NCI-H1048 (cell line): Measurements from ENCODE around the gene ASPG.

ENCODE experiments used
- DNase-seq: peaks from one replicate; lab custom pipeline; 2025; lab: John Stamatoyannopoulos, UW

Gene ASPG

DNA sequence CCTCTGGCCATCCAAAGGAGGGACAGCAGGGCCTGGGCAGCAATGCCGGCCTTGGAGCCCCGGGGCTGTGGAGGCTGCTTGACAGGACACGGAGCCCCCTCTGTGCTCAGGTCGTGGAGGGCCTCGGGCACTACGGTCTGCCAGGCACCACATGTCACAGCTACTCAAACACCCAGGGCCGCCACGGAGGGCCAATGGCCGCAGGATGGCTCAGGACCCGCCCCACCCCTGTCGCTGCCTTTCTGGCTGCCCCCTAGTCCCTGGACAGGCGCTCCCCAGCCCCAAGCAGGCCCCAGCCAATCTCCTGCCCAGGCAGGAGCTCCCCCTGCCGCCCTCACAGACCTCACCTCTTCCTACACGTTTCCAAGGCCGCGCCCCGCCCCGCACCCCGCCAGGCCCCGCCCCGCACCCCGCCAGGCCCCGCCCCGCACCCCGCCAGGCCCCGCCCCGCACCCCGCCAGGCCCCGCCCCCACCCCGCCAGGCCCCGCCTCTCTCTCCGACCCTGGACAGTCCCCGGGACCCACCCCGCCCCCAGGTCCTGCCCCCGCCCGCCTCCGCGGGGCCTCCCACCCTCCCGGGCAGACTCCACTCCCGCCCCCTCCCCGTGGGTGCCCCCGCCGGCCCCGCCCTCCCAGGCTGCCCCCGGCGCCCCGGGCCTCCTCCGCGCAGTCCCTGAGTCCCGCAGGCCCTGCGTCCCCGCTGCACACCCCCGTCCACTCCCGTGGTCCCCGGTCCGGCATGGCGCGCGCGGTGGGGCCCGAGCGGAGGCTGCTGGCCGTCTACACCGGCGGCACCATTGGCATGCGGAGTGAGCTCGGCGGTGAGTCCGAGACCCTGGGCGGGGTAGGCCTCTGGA, at the start of gene ASPG:
ASPG (plus strand) TSS at position 669 of the 857 bp plus-strand sequence; CDS start at position 740, 71 bp downstream.
- DNase-seq: no peak

GRCh38 chr14:104036212-104036611, 49.3 kb upstream of the ASPG start:
- no peak for DNase-seq

DNA sequence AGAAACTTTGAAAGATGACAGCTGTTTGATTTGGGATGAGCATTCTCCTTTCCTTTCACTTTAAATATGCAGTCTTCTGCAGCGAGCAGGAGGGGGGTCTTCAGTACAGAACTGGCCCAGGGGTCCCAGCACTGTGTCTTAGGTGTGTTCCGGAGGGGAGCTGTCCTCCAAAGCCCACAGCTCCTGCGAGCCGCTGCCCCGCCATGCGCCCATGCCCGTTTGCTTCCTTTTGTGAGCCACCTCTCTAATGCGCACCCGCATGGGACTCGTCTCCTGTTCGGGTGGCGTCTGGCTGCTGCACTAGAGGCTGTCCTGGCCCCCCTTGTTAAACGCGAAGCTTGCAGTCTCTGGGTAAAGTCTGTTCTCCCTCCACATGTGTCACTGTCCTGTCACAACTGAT, 48.4 kb upstream of the ASPG start:
- DNase-seq: no peak

DNA sequence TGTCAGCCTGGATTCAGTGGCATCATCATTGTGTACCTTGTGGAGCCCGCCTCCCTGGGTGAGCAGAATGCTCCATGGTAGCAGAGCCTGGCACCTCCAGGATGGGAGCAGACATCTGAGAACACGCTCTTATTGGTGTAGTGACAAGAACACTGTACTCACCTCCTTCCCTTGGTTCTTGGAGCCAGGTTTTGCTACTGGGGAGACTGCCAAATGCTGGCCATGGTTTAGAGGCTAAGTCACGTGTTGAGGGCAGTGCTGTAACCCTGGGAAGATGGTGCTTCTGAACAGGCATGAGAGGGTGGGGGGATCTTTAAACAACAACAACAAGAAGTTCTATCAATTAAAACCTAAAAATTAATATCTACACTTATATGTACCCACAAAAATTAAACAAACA, 47.6 kb upstream of the ASPG start:
- DNase-seq: no peak

DNA sequence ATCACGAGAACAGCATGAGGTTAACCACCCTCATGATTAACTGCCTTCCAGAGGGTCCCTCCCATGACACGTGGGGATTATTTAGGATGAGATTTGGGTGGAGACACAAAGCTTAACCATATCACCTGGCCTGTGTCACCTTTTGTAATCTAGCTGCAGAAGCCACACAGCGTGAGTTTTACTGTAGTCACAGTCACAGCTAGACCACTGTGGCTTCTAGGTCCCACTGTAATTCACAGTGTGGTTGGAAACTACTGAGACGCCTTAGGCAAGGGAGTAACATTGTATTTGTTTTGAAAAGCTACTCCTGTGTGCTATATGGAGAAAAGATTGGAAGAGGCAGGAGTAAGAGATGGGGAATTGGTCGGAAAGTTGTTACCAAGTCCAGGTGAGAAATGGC, 46.3 kb upstream of the ASPG start:
- no peak for DNase-seq

- DNase-seq: no peak
Measured at GRCh38 chr14:104040539-104040938, 45.0 kb upstream of the ASPG start.

DNA sequence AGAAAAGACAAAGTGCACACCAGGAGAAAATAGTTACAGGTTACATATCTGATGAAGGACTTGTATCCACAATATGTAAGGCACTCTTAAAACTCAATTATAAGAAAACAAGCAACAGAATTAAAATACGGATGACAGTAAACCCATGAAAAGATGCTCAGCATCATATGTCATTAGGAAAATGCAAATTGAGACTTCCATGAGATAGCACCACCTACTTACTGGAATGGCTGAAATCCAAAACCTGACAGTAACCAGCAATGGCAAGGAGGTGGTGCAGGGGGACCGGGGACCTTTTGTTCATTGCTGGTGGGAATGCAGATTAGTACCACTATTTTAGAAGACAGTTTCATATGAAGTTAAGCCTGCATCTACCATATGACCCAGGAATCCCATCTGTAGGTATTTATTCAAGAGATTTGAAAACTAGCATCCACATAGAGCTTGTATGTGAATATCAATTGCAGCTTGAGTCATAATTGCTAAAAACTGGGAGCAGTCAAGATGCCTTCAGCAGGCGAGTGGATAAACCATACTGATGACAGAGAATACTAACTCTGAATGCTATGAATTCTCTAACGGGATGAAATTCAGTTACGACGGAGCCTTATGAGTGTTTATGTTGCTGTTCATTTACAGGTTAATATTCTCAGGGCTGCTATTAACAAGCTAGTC, 43.9 kb upstream of the ASPG start:
- DNase-seq: no peak

DNA sequence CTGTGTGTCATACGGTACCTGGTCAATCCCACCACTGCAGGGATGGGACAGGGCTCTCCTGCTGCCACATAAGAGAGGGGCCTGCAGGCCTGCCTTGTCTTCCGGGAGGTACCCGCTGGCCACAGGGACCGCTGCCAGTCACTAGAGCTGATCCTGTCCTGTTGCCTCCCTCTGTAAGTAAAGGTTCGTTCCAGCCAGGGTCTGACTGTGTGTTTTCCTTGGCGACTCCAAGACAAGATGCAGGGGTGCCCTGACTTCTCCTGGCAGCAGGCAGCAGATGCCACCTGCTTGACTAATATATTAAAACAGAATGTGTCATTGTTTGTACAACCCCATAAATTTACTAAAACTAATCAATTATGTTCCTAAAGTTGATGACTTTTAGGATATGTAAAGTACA, 41.5 kb upstream of the ASPG start:
- no peak for DNase-seq

DNA sequence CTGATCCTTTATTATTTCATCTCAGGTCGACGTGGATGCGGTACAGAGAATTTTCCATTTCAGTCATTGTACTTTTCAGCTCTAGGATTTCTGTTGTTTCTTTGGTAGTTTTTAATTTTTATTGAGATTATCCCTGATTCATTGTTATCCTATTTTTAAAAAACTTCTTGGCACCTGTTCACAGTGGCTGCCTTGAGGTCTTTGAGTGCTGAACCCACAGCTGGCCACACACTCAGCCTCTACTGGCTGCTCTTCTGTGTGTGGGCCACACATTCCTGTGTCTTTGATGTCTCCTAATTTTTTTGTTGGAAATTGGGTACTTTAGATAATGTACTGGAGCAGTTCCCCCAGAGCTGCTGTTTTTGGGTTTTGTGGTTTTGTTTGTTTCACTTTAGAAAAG, 37.7 kb upstream of the ASPG start:
- DNase-seq: no peak

GRCh38 chr14:104048758-104049507, 36.6 kb upstream of the ASPG start:
- no peak for DNase-seq

GRCh38 chr14:104049576-104050240, 35.8 kb upstream of the ASPG start:
- DNase-seq: no peak

- no peak for DNase-seq
Measured at GRCh38 chr14:104051092-104051813, 34.2 kb upstream of the ASPG start.

- no peak for DNase-seq
Measured at GRCh38 chr14:104054222-104054905, 31.1 kb upstream of the ASPG start.

GRCh38 chr14:104062281-104062680, 23.2 kb upstream of the ASPG start:
- DNase-seq: no peak

- no peak for DNase-seq
Measured at GRCh38 chr14:104064003-104064402, 21.5 kb upstream of the ASPG start.

DNA sequence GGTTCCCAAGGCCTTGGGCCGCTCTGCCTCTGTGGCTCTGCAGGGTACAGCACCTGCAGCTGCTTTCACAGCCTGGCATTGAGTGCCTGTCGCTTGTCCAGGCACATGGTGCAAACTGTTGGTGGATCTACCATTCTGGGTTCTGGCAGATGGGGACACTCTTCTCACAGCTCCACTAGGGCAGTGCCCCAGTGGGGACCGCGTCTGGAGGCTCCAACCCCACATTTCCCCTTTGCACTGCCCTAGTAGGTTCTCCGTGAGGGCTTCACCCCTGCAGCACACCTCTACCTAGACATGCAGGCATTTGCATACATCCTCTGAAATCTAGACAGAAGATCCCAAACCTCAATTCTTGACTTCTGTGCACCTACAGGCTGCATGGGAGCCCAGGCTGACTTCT, 19.2 kb upstream of the ASPG start:
- DNase-seq: no peak

DNA sequence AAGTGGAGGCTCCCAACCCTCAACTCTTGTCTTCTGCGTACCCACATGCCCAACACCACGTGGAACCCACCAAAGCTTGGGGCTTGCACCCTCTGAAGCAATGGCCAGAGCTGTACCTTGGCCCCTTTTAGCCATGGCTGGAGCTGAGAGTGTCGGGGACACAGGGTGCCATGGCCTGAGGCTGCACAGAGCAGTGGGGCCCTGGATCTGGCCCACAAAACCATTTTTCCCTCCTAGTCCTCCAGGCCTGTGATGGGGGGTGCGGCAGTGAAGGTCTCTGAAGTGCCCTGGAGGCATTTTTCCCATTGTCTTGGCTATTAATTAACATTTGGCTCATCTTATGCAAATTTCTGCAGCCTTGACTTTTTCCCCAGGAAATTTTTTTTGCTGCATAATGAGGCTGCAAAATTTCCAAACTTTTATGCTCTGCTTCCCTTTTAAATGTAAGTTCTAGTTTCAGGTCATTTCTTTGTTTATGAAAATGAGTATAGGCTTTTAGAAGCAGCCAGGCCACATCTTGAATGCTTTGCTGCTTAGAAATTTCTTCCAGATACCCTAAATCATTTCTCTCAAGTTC, 18.7 kb upstream of the ASPG start:
- DNase-seq: no peak

DNA sequence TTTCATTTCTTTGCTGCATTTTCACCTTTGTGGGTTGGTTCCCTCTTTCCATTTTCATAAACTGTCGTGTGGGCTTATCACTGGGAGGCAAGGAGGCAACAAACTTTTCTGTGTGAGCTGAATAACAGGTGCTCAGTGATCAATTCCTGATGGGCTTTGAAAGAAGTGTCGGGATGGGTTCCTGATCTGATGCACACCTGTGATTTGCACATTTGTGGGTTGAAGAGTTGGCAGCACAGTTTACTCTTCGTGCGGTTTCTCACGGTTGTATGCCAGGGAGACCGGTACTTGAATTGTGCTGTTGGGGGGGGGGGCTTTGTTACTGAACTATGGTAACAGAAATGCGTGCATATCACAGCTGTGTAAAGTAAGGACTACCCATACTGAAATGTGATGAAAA, 16.0 kb upstream of the ASPG start:
- no peak for DNase-seq

- DNase-seq: no peak
Measured at GRCh38 chr14:104072586-104072985, 12.9 kb upstream of the ASPG start.

DNA sequence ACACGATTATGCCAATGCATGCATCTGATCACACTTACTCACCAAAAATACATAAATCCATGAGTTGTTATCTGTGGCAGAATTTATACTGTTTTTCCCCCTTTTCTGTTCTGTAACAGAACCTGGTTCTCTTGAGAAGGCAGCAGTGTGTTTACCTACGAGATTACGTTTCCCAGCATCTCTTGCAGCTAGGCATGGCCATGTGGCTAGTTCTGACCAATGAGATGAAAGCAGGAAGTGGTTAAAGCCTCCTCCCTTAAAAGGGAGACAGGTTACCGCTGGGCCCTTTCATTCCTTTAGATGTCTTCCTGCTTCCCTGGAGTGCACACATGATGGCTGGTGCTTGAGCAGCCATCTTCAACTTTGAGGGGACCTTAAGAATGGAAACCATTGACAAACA, 11.7 kb upstream of the ASPG start:
- no peak for DNase-seq
